ENCODE measurements around the gene SLC13A1.

The SLC13A1 gene

DNA sequence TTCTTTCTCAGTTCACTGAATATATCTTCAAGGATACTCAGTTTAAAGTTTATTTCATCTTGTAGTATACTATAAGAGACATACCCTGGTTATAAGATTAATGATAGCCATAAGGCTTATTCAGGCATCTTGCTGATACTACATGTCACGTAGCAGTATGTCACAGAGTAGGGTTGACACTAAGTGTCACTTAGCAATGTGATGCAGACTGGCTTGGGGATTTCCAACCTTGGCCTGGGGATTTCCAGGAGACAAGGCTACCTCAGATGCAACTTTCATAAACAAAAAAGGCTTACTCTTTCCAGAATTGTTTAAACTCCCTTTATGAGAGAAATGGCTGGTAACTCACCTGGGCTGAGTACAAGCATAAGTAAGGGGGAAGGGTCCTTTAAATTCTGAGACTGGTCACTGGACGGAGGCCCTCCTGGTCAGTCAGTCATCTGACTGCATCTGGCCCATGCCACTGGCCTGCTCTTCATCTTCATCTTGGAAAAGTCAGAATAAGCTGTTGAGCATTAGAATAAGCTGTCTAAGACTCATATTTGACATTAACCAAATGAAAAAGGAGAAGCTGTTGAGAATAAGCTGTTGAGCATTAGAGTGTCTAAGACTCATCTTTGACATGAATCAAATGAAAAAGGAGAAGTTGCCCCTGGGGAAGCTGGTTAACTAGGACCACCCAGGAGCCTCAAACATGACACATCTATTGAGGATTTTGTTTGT, 9.5 kb downstream of the SLC13A1 start:
- DNase-seq = no peak

DNA sequence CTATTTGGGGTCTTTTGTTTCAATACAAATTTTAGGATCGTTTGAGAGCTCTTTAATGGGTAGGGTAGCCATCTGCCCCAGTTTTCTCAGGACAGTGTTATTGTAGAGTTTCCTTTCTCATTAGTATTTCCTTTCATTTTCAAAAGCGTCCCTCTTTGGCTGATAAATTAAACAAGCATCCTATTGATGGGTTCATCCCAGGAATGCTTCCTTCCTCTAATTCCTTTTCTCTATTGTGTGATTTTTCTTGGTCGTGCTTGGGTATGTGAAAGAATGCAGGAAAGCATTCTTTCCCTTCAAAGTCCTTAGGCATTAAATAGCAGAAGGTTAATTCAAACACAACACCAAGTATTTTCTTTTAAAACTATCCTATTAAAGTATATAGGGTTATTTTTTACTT, 14.0 kb downstream of the SLC13A1 start:
- no peak for DNase-seq

DNA sequence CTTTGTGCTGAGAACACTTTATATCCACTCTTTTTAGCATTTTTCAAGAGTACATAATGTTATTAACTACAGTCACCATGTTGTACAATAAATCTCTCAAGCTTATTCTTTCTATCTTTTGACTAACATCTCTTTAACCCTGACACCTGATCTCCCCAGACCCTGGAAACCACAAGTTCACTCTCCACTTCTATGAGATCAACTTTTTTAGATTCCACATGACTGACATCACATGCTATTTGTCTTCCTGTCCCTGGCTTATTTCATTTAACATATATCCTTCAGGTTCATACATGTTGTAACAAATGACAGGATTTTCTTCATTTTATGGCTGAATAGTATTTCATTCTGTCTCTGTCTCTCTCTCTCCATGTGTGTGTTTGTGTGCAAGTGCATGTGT, 15.5 kb downstream of the SLC13A1 start:
- DNase-seq = no peak

GRCh38 chr7:123183431-123183830, 16.3 kb downstream of the SLC13A1 start:
- DNase-seq = no peak

DNA sequence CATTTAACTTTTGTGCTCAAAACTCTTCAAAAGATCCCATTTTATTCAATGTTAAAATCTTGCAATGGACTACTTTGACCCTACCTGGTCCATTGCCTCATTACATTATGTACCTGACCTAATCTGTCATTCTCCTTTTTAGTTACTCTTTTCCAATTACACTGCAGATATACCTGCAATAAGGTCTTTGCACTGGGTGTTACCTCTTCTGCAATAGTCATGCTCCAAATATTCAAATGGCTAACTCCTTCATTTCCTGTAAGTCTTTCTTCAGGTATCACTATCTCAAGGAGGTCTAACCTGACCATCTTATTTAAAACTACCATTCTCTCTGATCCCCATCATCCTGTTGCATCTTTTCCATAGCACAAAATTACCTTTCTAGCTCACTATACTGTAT, 22.3 kb downstream of the SLC13A1 start:
- DNase-seq = no peak

DNA sequence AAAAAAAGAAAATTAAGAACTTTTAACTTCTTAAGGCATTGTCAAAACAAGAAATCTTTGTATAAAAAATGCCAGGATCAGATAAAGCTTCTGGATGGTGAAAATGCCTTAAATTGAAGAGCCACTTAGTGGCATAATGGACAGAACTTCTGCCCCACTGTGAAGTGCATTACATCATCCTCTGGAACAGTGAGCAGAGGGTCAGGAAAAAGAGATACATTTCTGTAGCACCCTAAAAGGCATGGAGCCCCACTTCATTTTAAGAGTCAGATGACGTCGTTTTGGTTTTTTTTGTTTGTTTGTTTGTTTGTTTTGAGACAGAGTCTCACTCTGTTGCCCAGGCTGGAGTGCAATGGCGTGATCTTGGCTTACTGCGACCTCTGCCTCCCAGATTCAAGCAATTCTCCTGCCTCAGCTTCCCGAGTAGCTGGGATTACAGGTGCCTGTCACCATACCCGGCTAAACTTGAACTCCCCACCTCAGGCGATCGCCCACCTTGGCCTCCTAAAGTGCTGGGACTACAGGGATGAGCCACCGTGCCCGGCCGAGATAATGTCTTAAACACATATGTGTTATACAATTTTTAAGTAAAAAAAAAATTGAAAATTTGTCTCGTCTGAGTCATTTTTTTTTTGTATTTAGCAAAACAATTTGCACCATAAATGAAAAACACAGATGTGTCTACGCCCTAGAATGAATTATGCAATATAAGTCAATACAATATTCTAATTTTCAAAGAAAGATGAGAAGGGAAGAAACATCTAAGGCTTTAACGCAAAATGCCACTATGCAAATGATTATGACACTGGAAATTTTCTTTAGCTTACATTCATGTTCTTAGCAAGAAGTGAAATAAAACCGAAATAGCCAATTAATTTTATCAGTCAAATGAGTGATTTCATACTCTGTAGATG, 29.2 kb downstream of the SLC13A1 start:
- DNase-seq = no peak

- DNase-seq = no peak
Observed at GRCh38 chr7:123169065-123169464, 30.7 kb downstream of the SLC13A1 start.

DNA sequence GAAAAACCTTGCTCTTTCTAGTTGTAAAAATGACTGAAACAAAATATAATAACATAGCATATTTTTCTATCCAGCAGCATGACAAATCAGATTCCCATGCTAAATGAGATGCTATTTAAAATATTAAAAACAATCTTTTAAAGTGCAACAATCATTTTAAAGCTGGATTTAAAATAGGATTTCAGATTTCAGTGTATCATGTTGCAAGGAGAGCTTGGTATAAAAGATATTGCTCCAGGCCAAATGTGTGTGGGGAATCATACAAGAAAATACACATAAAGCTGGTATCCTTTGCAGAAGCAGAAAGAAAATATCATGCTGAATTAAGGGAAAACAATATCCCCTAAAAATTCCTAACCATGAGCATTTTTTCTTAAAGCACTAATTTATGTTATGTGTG, 42.2 kb downstream of the SLC13A1 start:
- no peak for DNase-seq

DNA sequence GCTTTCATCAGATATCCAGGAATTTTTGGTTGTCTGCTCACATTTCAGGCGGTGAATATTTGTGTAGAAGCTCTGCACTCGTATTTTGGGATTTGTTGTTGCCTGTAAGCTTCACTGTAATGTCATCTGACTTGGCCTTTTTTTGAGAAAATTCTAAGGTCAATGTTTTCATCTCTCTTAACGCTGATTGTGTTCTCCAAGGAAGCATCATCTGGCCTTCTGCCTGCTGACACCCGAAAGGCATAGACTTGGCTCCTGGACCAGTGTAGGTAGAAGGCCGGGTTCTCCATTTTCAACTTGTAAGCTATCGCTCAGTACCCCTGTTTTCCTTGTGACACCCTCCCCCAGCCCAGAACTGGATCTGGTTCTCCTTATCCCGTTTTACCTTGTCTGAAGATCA, 44.2 kb downstream of the SLC13A1 start:
- DNase-seq = no peak

DNA sequence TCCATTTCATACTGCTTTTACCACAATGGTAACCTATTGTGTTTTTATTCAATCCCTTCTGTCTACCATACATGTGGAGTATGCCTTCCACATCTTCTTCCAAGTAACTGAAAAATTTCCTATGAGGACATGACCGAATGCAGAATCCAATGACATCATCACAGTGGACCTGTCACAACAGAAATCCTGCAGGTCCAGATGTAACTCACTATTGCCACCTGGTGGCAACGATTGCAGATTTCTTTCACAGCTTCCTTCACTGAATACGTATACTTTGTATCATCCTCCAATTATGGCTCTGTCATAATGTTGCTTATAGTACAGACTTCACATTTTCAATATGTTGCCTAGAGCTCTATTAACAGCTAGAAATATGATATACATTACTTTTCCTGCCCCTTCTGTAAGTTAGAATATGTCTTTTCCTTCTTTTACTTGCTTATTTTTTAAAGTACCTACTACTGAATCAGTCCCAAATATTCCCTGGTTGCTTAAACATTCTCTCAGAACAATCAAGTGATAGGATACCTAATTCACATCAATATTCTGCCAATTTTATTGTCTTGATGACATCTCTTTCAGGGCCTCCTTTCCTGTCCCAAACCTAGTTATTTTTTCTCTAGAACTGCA, 45.4 kb downstream of the SLC13A1 start:
- peak; percentile 74 for DNase-seq

- no peak for DNase-seq
Observed at GRCh38 chr7:123151443-123151842, 48.3 kb downstream of the SLC13A1 start.

DNA sequence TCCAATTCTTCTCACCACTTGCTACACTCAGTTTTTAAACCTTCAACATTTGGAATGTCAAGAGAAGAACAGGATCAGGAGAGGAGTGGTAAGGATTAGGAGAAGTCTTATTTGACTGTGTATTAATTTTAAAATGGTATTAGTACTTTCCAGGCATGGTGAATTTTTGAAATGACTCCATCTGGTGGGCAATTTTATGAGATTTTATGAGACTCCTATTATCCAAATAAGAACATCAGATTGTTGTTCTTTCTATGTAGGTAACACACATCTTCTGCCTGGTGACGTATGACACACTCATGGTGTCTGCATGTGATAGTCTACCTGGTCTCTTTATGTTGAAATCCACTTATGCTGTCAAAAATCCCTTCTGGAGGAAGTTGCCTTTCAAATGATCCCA, 51.0 kb downstream of the SLC13A1 start:
- no peak for DNase-seq

- DNase-seq = no peak
Observed at GRCh38 chr7:123143252-123144006, 56.3 kb downstream of the SLC13A1 start.

DNA sequence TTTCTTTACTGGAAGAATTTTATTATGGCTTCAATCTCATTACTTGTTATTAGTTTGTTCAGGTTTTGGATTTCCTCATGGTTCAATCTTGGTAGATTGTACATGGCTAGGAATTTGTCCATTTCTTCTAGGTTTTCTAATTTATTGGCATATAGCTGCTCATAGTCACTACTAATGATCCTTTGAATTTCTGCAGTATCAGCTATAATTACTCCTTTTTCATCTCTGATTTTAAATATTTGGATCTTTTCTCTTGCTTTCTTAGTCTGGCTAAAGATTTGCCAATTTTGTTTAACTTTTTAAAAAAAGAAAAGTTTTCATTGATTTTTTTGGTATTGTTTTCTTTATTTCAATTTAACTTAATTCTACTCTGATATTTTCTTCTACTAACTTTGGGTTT, 59.2 kb downstream of the SLC13A1 start:
- DNase-seq = no peak

- DNase-seq = no peak
Observed at GRCh38 chr7:123135960-123136359, 63.8 kb downstream of the SLC13A1 start.

DNA sequence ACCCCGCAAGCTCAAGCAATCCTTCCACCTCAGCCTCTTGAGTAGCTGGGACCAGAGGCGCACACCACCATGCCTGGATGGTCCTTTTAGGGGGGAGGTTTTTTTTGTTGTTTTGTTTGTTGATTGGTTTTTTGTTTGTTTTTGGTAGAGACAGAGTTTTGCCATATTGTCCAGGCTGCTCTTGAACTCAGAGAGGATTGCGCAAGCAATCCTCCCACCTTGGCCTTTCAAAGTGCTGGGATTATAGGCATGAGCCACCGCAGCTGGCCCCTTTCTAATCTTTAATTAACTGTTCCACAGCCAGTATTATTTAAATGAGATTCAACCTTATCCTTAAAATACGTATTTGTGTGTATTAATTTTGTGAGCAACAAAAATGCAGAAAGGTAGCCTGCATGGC, 65.8 kb downstream of the SLC13A1 start:
- no peak for DNase-seq

- no peak for DNase-seq
Observed at GRCh38 chr7:123131961-123132360, 67.8 kb downstream of the SLC13A1 start.

DNA sequence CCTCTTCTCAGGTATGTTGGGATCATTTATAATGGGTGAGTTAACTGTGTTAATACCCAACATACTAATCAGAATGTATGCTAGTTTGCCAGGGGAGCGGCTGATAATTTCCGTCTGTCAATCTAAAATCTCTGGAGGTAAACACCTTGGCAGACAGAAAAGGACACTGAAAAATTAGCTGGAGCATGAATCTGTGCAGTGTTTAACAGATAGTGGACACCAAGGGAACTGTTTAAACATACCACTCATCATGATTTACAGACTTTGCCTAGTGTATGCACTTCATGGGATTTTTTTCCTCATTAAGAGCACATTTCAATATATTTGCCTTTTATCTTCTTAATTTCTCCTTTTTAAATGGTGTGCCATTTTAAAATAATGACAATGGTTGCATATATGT, 68.2 kb downstream of the SLC13A1 start:
- DNase-seq = no peak

DNA sequence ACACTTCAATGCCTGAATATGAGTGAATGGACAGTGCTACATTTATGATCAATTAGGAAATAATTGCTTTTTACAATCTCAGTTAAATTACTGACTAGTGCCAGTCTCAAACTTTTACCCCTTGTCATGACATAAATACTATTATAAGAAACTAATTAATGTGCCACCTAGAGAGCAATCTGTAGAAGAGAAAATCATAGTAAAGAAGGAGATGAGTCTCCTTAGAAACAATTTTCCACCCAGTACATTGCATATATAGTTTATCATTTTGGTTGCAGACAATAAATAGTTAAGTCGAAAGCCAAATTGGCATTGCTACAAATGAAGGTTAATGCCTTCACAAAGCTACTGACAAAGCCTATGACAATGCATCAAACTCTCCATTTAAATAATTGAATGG, 68.6 kb downstream of the SLC13A1 start:
- DNase-seq = no peak

- no peak for DNase-seq
Observed at GRCh38 chr7:123126691-123127090, 73.1 kb downstream of the SLC13A1 start.

DNA sequence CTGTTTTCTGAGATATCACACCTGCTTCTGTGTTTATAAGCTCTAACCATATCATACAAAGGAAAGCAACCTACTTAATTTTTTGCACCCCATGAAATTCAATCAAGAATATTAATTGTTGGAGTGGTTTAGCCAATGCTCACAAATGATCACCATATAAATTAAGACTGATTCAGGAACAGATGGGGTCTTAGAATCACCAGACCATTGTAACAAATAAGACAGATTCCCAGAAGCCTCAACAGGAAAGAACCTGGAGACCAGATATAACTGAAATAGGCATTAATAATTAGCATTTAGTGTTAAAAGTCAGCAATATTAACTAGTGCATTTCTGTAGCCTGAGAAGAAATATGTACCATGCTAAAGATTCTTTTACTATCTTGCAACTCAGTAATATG, 73.6 kb downstream of the SLC13A1 start:
- no peak for DNase-seq

DNA sequence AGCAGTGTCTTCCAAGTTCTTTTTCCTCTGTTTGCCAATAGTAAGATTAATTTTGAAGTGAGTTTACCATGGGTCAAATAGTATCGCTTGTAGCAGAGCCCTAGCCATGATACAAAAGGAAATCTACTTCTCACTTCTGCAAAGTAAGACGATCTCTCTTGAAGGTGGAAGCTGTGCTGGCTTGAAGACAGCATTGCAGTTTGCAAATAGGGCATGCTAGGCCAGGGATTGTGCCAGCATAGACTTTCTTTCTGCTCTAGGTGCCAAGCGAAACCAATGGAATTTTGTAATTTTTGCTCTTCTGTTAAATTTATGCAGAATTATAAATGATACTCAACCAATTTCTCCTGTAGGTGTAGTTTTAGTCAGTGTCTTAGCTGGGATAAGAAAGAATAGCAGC, 74.5 kb downstream of the SLC13A1 start:
- no peak for DNase-seq

GRCh38 chr7:123122916-123123315, 76.9 kb downstream of the SLC13A1 start:
- DNase-seq = no peak
